ENCODE data around the gene DUSP28.
A peak's percentile ranks its signal among the peaks of the same experiment; 100 is the strongest.

The DUSP28 gene

DNA sequence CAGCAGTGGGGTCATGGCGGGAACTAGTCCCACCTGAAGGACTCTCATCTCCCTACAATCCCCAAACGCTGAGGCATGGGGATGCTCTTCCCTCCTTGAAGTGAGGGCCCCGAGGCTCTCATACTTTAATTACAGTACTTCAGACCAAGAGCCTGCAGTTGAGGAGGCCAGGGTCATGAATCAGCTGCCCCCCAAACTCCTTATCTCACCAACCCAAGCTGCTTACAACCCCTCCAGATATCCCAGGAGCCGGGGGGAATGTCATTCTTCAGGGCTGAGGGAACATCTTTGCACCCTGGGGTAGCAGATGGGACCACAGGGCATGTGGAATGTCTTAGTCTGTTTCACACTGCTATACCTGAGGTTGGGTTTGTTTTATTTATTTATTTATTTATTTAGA lies 23.6 kb downstream of the DUSP28 start:
- no peak overlapping the region for H3K27ac ChIP-seq
- TF ChIP-seq, protein P1, sequence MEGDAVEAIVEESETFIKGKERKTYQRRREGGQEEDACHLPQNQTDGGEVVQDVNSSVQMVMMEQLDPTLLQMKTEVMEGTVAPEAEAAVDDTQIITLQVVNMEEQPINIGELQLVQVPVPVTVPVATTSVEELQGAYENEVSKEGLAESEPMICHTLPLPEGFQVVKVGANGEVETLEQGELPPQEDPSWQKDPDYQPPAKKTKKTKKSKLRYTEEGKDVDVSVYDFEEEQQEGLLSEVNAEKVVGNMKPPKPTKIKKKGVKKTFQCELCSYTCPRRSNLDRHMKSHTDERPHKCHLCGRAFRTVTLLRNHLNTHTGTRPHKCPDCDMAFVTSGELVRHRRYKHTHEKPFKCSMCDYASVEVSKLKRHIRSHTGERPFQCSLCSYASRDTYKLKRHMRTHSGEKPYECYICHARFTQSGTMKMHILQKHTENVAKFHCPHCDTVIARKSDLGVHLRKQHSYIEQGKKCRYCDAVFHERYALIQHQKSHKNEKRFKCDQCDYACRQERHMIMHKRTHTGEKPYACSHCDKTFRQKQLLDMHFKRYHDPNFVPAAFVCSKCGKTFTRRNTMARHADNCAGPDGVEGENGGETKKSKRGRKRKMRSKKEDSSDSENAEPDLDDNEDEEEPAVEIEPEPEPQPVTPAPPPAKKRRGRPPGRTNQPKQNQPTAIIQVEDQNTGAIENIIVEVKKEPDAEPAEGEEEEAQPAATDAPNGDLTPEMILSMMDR (conservative IDR thresholded peaks at IDR 0.05) = no peak

DNA sequence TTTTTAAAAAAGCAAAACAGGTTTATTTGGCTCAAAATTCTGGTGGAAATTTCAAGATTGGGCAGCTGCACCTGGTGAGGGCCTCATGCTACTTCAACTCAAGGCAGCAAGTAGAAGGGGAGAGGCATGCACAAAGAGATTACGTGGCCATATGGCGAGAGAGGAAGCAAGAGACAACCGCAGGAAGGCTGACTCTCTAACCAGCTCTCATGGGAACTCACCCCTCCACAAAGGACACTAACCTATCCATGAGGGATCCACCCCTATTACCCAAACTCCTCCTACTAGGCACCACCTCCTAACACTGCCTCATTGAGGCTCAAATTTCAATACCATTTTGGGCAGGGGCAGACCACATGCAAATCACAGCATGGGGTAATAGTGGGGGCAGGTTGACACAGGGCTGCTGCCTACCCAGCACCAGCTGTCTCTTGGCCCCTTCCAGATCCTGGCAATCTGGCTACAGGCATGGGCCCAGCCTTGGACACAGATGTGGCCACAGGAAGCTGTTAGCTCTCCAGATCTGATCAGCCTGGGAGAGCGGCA lies 24.4 kb downstream of the DUSP28 start:
- peak overlapping the region; percentile 86; the same call in 1 of the 2 replicates for H3K27ac ChIP-seq
- TF ChIP-seq, protein P1 (conservative IDR thresholded peaks at IDR 0.05) = no peak

DNA sequence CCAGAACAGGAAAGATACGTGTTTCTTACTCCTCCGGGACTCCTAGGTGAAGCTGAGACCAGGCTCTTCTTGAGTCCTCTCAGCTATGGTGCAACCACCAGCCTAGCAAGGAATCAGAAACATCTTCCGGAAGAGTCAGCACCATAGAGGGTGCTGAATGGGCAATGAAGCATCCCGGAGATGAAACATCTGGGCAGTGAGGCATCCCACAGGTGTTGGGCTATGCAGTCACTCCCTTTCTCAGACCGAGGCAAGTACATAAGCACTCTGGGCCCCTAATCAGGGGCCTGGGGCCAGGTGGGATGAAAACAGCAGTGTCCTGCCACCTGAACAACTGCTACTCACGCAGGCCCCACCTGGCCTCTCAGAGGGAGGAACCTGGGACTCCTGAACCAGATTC lies 24.9 kb downstream of the DUSP28 start:
- H3K27ac ChIP-seq = peak overlapping the region; percentile 86; the same call in 1 of the 2 replicates
- TF ChIP-seq, protein P1 (conservative IDR thresholded peaks at IDR 0.05) = no peak

DNA sequence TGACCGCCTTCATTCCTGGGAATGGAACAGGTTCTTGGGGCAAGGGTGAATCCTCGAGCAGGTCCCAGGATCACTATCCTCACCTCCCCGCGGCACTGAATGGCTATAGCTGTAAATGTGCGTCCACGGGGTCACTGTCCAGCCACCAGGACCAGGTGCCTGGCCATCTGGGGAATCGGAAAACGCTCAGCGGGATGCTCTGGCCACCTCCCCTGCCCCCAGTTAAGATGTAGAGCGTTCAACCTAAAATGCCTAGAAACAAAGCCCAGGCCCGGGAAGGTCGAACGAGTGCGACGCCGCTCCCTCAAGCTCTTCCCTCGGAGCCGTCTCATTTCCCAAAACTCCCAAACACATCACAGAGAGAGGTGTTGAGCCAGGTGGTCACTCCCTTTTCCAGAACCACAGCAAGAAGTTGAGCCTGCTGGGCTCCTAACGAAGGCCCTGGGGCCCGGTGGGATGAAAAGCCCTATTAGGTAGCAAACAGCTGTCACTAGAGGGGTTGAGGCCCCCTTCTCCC lies 25.6 kb downstream of the DUSP28 start:
- peak overlapping the region; percentile 86 for H3K27ac ChIP-seq

DNA sequence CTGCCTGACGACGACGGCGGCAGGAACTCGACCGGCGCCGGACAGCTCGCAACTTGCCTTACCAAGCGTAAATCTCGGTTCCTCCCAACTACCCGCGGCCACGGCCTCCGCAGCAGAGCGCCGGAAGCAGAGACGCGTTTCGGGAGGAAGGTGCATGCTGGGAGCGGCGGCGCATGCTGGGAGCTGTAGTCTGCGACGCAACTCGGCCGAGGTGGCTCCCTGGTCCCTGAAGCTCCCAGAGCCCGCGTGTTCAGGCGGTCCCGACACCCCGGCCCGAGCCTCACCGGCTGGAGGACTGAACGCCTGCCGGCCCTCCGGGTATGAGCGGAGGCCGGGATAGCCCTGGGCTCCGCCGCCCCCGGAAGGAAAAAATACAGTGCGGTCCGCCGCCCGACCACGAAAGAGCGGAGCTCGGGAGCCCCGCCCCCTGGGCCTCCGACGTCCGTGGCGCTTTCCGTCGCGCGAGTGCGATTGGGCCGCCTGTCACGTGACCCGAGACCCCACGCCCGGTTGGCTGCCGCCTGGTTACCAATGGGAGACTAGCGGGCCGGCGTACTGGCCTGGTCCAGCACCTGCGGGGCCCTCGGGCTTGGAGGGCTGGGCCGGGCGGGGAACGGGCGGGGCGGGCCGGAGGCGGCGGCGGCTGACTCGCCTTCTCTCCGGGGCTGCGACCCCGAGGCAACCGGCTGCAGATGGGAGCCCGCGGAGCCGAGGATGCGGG lies 26.2 kb downstream of the DUSP28 start, which contains the start of gene CAPN10:
CAPN10 (plus strand) TSS at position 537 of the 721 bp plus-strand sequence; CDS start at position 715, 178 bp downstream.
- H3K27ac ChIP-seq = peak within 1 kb of the TSS; percentile 86
- TF ChIP-seq, protein P1 (conservative IDR thresholded peaks at IDR 0.05) = no peak

More for the DNA sequence above, 25.6 kb downstream of the DUSP28 start:
- TF ChIP-seq, protein P1 (conservative IDR thresholded peaks at IDR 0.05) = no peak

DNA sequence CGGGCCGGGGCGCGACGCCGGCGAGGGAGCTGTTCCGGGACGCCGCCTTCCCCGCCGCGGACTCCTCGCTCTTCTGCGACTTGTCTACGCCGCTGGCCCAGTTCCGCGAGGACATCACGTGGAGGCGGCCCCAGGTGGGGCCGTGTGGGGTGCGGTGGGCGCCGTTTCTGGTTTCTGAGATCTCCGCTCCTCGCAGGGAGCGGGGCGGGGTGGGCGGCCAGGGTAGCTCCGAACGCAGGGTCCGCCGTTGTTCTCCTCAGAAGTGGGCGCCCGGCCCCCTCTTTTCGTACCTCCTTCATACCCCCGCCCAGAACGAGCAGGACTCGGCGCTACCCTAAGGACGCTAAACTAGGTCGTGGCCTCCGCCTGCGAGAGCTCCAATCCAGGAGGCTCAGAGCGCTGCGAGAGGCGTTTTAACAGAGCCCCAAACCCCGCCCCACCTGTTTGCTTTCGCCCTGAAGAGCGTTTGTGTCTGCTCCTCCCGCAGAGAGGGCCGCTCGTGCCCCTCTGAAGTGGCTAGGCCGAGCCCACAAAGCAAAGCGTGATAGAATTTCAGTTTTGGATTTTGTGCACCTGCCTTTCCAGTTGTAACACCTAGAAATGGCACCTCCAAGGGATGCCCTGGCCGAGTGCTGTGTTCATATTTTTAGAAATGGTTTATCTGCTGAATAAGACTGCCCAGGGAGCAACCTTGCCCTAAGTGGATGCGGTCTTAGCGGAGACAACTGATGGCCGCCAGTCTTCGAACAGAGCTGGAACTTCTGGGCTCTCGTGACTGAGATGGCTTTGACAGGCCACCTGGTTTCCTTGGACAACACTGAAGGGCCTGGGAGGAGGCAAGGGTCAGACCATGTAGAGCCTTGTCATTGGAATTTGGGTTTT lies 27.0 kb downstream of the DUSP28 start:
- H3K27ac ChIP-seq = peak overlapping the region; percentile 86
- TF ChIP-seq, protein P1 (conservative IDR thresholded peaks at IDR 0.05) = no peak
